HG03139 (cell line): ENCODE measurements around the gene ZNF283.
"Not testable (repeated sequence)": the region's sequence is repeated elsewhere in the genome, so short reads cannot be mapped to it uniquely, and the experiment has no call there.

Source experiments
- ATAC-seq: cut with Tn5 transposase; IDR thresholded peaks from one replicate; pipeline ENCODE4 v1.9.1; 2021; ENCODE audit not compliant: unreplicated experiment

The ZNF283 gene

GRCh38 chr19:43847884-43848283 lies 20.8 kb downstream of the ZNF283 start:
- no peak for ATAC-seq

- no peak for ATAC-seq
These were observed 21.7 kb downstream of the ZNF283 start for GRCh38 chr19:43848821-43849220.

GRCh38 chr19:43858174-43858573 lies 31.1 kb downstream of the ZNF283 start:
- ATAC-seq = no peak

- ATAC-seq = not testable (repeated sequence)
These were observed 39.8 kb downstream of the ZNF283 start for GRCh38 chr19:43866923-43867322.

GRCh38 chr19:43872547-43873336 lies 45.6 kb downstream of the ZNF283 start:
- no peak for ATAC-seq

- no peak for ATAC-seq
These were observed 53.4 kb downstream of the ZNF283 start for GRCh38 chr19:43880483-43880882.

- no peak for ATAC-seq
These were observed 56.7 kb downstream of the ZNF283 start, which contains the start of gene ZNF404 for GRCh38 chr19:43883864-43884263. Gene ZNF404, minus strand, starts transcription at chr19:43883964.

GRCh38 chr19:43895727-43896308 lies 68.7 kb downstream of the ZNF283 start:
- ATAC-seq = no peak
